ENCODE data around the gene ZNF208. TPM values are rescaled to one million over a fixed set of nuclear protein-coding genes. Genes with fewer than 3 reads are reported as not detected.
"Not testable (repeated sequence)": the region's sequence is repeated elsewhere in the genome, so short reads cannot be mapped to it uniquely, and the experiment has no call there.

The ZNF208 gene
- total and polyA plus RNA-seq, 2 of the 8 experiments (the other 6 are each of a cell fraction or from before 2014, with no cell fraction given): not detected

- H3K18ac ChIP-seq (ENCODE audit: extremely low read depth, low read length); H3K36me3 ChIP-seq (ENCODE audit: control insufficient read depth in 2 of 4, insufficient read depth in 4 of 4, low read length in 3 of 4); H2AK5ac ChIP-seq (ENCODE audit: low read depth, low read length); H2BK5ac ChIP-seq (ENCODE audit: low read depth, low read length); CTCF ChIA-PET (ENCODE audit: partially characterized antibody); H2BK15ac ChIP-seq (ENCODE audit: low read length); H4K20me1 ChIP-seq (replicated peaks in 1 of 2; ENCODE audit: control insufficient read depth in 1 of 2, insufficient read depth in 2 of 2, low read length in 2 of 2); POLR2A ChIA-PET (ENCODE audit: partially characterized antibody); H3K56ac ChIP-seq (replicated peaks; ENCODE audit: insufficient read length, low read depth, low read length); H3K14ac ChIP-seq (ENCODE audit: insufficient read length); H2BK20ac ChIP-seq (ENCODE audit: low read length); H4K91ac ChIP-seq (replicated peaks; ENCODE audit: insufficient read length, low read length); H2AFZ ChIP-seq (ENCODE audit: low read length); H3K9ac ChIP-seq (replicated peaks in 1 of 4; ENCODE audit: extremely low read depth in 1 of 4, low read depth in 3 of 4, low read length in 3 of 4); H3K4ac ChIP-seq (replicated peaks; ENCODE audit: insufficient read length, low read depth, low read length); FAIRE-seq; H2BK120ac ChIP-seq (replicated peaks; ENCODE audit: low read depth, low read length); H2BK12ac ChIP-seq (ENCODE audit: low read depth, low read length); H3K27ac ChIP-seq (ENCODE audit: low read depth, low read length); H3K79me1 ChIP-seq (ENCODE audit: low read depth, low read length); H3K4me3 ChIP-seq (ENCODE audit: extremely low read depth in 1 of 4, insufficient read depth in 2 of 4, low read depth in 3 of 4, low read length in 4 of 4); DNase-seq (ENCODE audit: low read depth in 1 of 2, low spot score in 2 of 2); H4K8ac ChIP-seq (ENCODE audit: extremely low read depth, insufficient read depth, low read length); H3K4me1 ChIP-seq (replicated peaks in 1 of 4; ENCODE audit: control insufficient read depth in 3 of 4, insufficient read depth in 4 of 4, low read length in 3 of 4); H4K5ac ChIP-seq (ENCODE audit: insufficient read length, low read depth, low read length); H3K27me3 ChIP-seq (replicated peaks in 1 of 4; ENCODE audit: control insufficient read depth in 3 of 4, extremely low read depth in 1 of 4, insufficient read depth in 3 of 4, low read length in 3 of 4); H3K23ac ChIP-seq (ENCODE audit: insufficient read length); H3K79me2 ChIP-seq (ENCODE audit: control insufficient read depth in 1 of 2, insufficient read depth in 2 of 2, low read length in 2 of 2); H3K4me2 ChIP-seq (ENCODE audit: insufficient read depth in 1 of 2, low read depth in 2 of 2, low read length in 2 of 2); H3K23me2 ChIP-seq (ENCODE audit: low read depth, low read length): not testable (repeated sequence)
- WGBS, 2 experiments (ENCODE audit: extremely low coverage in 1 of 2, insufficient coverage in 1 of 2, insufficient read length in 1 of 2, insufficient replicate concordance in 2 of 2, low coverage in 1 of 2, low lambda C conversion rate in 2 of 2, missing lambda C conversion rate in 1 of 2): 95% methylated on average over 1 of the region's 1 CpG; no CpG with 5 or more reads in 1 of the 2 experiments
- peaks cover 53 to 88% of the 10 kb centered on the region in 2 experiments for H3K9me3 ChIP-seq (ENCODE audit: insufficient read depth in 2 of 2, low read depth in 1 of 2, low read length in 1 of 2)
Observed at GRCh38 chr19:22025539-22025938, 14.8 kb upstream of the ZNF208 start.

Measured in H1 (cell line).